IMR-90 (cell line): ENCODE measurements around the gene ZBTB40. TPM values are rescaled to one million over a fixed set of nuclear protein-coding genes. Genes with fewer than 3 reads are reported as not detected.

Experiments
- ATAC-seq: fragments of 200-7000 bp; cut with Tn5 transposase; 2 replicates; pipeline ENCODE4 v1.9.1; 2020; ENCODE audit warnings: low read depth, mild to moderate bottlenecking, moderate library complexity
- BruUV-seq: library from RNA; stranded (reverse); fragments of 400-500 nt; replicated peaks from 2 replicates; lab custom pipeline; 2021; lab: Mats Ljungman, UMichigan
- CTCF ChIA-PET: fragments of 300-600 bp; formaldehyde crosslinking; extraction: SDS; loops from one replicate; lab custom pipeline; 2021; ENCODE audit warnings: antibody characterized with exemption; lab: Yijun Ruan, JAX
- POLR2A ChIA-PET: fragments of 300-600 bp; sonication (Branson Sonifier 250); formaldehyde crosslinking; loops from one replicate; lab custom pipeline; 2022; ENCODE audit warnings: antibody characterized with exemption; ENCODE audit not compliant: unreplicated experiment; lab: Charles Lee
- DNase-seq: peaks from one replicate; pipeline ENCODE4 v3.0.0; 2013
- H2AFZ ChIP-seq: replicated peaks from 2 replicates; pipeline ENCODE3; 2013; ENCODE audit warnings: low read length, mild to moderate bottlenecking; ENCODE audit not compliant: poor library complexity
- H2AK5ac ChIP-seq: 2 replicates; pipeline ENCODE4 v1.6.1; 2013; ENCODE audit warnings: low read depth, low read length, inconsistent platforms
- H2AK9ac ChIP-seq: replicated peaks from 2 replicates; pipeline ENCODE3; 2013; ENCODE audit warnings: mild to moderate bottlenecking, low read depth, low read length, moderate library complexity; ENCODE audit not compliant: poor library complexity
- H2BK120ac ChIP-seq: 2 replicates; pipeline ENCODE4 v1.6.1; 2013; ENCODE audit warnings: low read depth, low read length, inconsistent platforms
- H2BK15ac ChIP-seq: 3 replicates; pipeline ENCODE4 v1.6.1; 2013; ENCODE audit warnings: low read depth, low read length, inconsistent platforms
- H2BK20ac ChIP-seq: 2 replicates; pipeline ENCODE4 v1.6.1; 2013; ENCODE audit warnings: low read depth, mild to moderate bottlenecking, inconsistent platforms, low read length, moderate library complexity
- H2BK5ac ChIP-seq: 2 replicates; pipeline ENCODE4 v1.6.1; 2013; ENCODE audit warnings: mild to moderate bottlenecking, low read depth, low read length, inconsistent platforms; ENCODE audit not compliant: poor library complexity, severe bottlenecking
- H3K14ac ChIP-seq: replicated peaks from 2 replicates; pipeline ENCODE4 v1.6.1; 2013; ENCODE audit warnings: low read depth, low read length, inconsistent platforms
- H3K18ac ChIP-seq: 2 replicates; pipeline ENCODE4 v1.6.1; 2013; ENCODE audit warnings: low read depth, low read length, control low read depth
- H3K23ac ChIP-seq: 2 replicates; pipeline ENCODE4 v1.6.1; 2013; ENCODE audit warnings: low read depth, low read length, inconsistent platforms
- H3K27ac ChIP-seq: 2 replicates; pipeline ENCODE4 v1.5.1; 2013; ENCODE audit warnings: mild to moderate bottlenecking, control low read depth, low read length; ENCODE audit not compliant: insufficient read depth
- H3K27me3 ChIP-seq: 2 replicates; pipeline ENCODE4 v1.6.1; 2013; ENCODE audit warnings: low read length; ENCODE audit not compliant: control insufficient read depth, insufficient read depth
- H3K36me3 ChIP-seq: 2 replicates; pipeline ENCODE4 v1.6.1; 2013; ENCODE audit warnings: low read length, mixed read lengths; ENCODE audit not compliant: control insufficient read depth, insufficient read depth
- H3K4ac ChIP-seq: 2 replicates; pipeline ENCODE4 v1.6.1; 2013; ENCODE audit warnings: low read depth, low read length, inconsistent platforms
- H3K4me1 ChIP-seq: 2 replicates; pipeline ENCODE4 v1.6.1; 2013; ENCODE audit warnings: low read length, mixed read lengths; ENCODE audit not compliant: control insufficient read depth, insufficient read depth
- H3K4me2 ChIP-seq: 2 replicates; pipeline ENCODE4 v1.6.1; 2013; ENCODE audit warnings: low read depth, mild to moderate bottlenecking, control low read depth, low read length, moderate library complexity
- H3K4me3 ChIP-seq: 2 replicates; pipeline ENCODE4 v1.5.1; 2013; ENCODE audit warnings: low read depth, mild to moderate bottlenecking, control low read depth, low read length, moderate library complexity; ENCODE audit not compliant: insufficient read depth
- H3K56ac ChIP-seq: 2 replicates; pipeline ENCODE4 v1.6.1; 2013; ENCODE audit warnings: low read length, inconsistent platforms; ENCODE audit not compliant: insufficient read depth; ENCODE audit errors: extremely low read depth
- H3K79me1 ChIP-seq, 2 experiments: 2 replicates each; pipeline ENCODE4 v1.6.1; 2013; ENCODE audit warnings: low read length in 2 of 2, inconsistent platforms in 1 of 2, low read depth in 1 of 2
- H3K9ac ChIP-seq: 2 replicates; pipeline ENCODE4 v1.6.1; 2013; ENCODE audit warnings: low read depth, low read length, control low read depth
- H3K9me1 ChIP-seq: 2 replicates; pipeline ENCODE4 v1.6.1; 2013; ENCODE audit warnings: low read length, inconsistent platforms; ENCODE audit not compliant: insufficient read depth
- H3K9me3 ChIP-seq: 2 replicates; pipeline ENCODE4 v1.6.1; 2013; ENCODE audit warnings: low read length; ENCODE audit not compliant: control insufficient read depth, insufficient read depth
- H4K20me1 ChIP-seq: 2 replicates; pipeline ENCODE4 v1.6.1; 2013; ENCODE audit warnings: low read length, inconsistent platforms; ENCODE audit not compliant: insufficient read depth
- H4K5ac ChIP-seq: 2 replicates; pipeline ENCODE4 v1.6.1; 2013; ENCODE audit warnings: mild to moderate bottlenecking, low read depth, low read length, control low read depth
- H4K8ac ChIP-seq, 2 experiments: 2 replicates each; pipeline ENCODE4 v1.6.1; 2013; ENCODE audit warnings: low read depth in 2 of 2, low read length in 2 of 2, control low read depth in 1 of 2, inconsistent platforms in 1 of 2
- H4K91ac ChIP-seq: 2 replicates; pipeline ENCODE4 v1.6.1; 2013; ENCODE audit warnings: low read depth, low read length, inconsistent platforms; ENCODE audit not compliant: insufficient read depth
- BHLHE40 ChIP-seq: fragments of 150-350 bp; IDR thresholded peaks from 2 replicates; pipeline ENCODE4 v1.6.1; 2016; ENCODE audit warnings: mild to moderate bottlenecking, low read depth, low read length
- CEBPB ChIP-seq: IDR thresholded peaks from 2 replicates; pipeline ENCODE4 v1.6.1; 2012; ENCODE audit warnings: low read depth, low read length, improper control_type of control experiment
- MAFK ChIP-seq: IDR thresholded peaks from 2 replicates; pipeline ENCODE4 v1.6.1; 2012; ENCODE audit warnings: low read depth, low read length, improper control_type of control experiment
- NFE2L2 ChIP-seq: fragments of 150-350 bp; IDR thresholded peaks from 2 replicates; pipeline ENCODE4 v1.6.1; 2016; ENCODE audit warnings: low read depth, mild to moderate bottlenecking, low read length
- WGBS, 2 experiments: methylation state at CpG; one replicate each; pipeline versions ENCODE4 v1.1.5 to v1.1.7; 2013; ENCODE audit warnings: missing lambda C conversion rate in 2 of 2; ENCODE audit not compliant: insufficient read length in 1 of 2; ENCODE audit errors: extremely low coverage in 2 of 2; 5-methylcytosine and 5-hydroxymethylcytosine counted together
- dilution Hi-C: fragments of 300-500 bp; cut with HindIII; formaldehyde crosslinking; loops from one replicate; pipeline ENCODE4 v1.14.3; 2018; ENCODE audit warnings: low sequenced_read_pairs; ENCODE audit not compliant: unreplicated experiment
- in situ Hi-C: fragments of 300-500 bp; cut with MboI; formaldehyde crosslinking; loops from 3 replicates; pipeline ENCODE4 v1.14.3; 2019; ENCODE audit warnings: low sequenced_read_pairs, inconsistent platforms, mixed read lengths
- intact Hi-C: fragments of 100-400 bp; cut with micrococcal nuclease; formaldehyde crosslinking; loops from 2 replicates; pipeline ENCODE4 v1.10.0; 2022
- polyA plus RNA-seq, 3 experiments: library from polyadenylated mRNA; depleted of rRNA; stranded (reverse); fragments of >200 nt; gene quantifications; 2 replicates each; pipeline ENCODE4 v1.2.3, GENCODE V29; 2012; ENCODE audit warnings: low replicate concordance in 1 of 3
- total RNA-seq: library from RNA; depleted of rRNA; stranded (reverse); fragments of >200 nt; gene quantifications from 2 replicates; pipeline ENCODE4 v1.2.3, GENCODE V29; 2012
- TF ChIP-seq, protein P1 (sequence below): fragments of 150-350 bp; IDR thresholded peaks from 2 replicates; pipeline ENCODE4 v1.6.1; 2017; ENCODE audit warnings: mild to moderate bottlenecking, antibody characterized with exemption, low read length, low read depth

The ZBTB40 gene
- total and polyA plus RNA-seq, 2 of the 4 experiments (the other 2 are of a cell fraction), result 6.0 to 9.7 TPM

DNA sequence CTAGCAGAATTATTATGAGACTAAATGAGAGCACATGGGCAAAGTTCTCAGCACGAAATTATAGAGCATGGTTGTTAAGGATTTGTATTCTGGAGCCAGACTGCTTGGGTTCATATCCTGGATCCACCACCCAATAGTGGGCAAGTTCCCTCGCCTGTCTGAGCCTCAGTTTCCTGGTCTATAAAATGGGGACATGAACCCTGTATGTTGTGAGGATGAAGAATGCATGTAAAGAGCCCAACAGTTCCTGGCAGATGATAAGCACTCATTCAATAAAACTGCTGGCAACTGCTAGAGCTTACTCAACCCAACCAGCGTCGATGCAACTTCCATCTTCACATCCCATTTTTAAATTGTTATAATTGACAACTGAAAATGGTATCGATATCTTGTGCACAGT is 47.2 kb upstream of the ZBTB40 start:
- ChIA-PET CTCF (no interaction called here), POLR2A (no interaction called here)
- Histone ChIP-seq H4K91ac (no peak overlapping the region), H3K56ac (no peak overlapping the region), H4K5ac (no peak overlapping the region), H3K79me1 (no peaks in the 10 kb centered on the region), H3K14ac (no peak overlapping the region), H3K27ac (no peak overlapping the region), H4K20me1 (no peaks in the 10 kb centered on the region), H2AK5ac (no peak overlapping the region), H2AK9ac (no peak overlapping the region), H3K18ac (no peak overlapping the region), H2BK120ac (no peak overlapping the region), H3K9ac (no peak overlapping the region), H3K27me3 (peaks cover 70% of the 10 kb centered on the region), H3K4me3 (no peak overlapping the region), H3K9me1 (no peaks in the 10 kb centered on the region), H2BK20ac (no peak overlapping the region), H3K23ac (no peak overlapping the region), H3K4me1 (peaks cover 3% of the 10 kb centered on the region; the same call in 1 of the 2 replicates), H2BK15ac (no peak overlapping the region), H3K4me2 (no peak overlapping the region), H2BK5ac (no peak overlapping the region), H4K8ac (no peak overlapping the region), H3K9me3 (no peaks in the 10 kb centered on the region), H2AFZ (no peak overlapping the region), H3K4ac (no peak overlapping the region), H3K36me3 (no peaks in the 10 kb centered on the region)
- no peak for DNase-seq
- dilution Hi-C loops, result no loop called here
- in situ Hi-C loops, result no loop called here
- no CpG with 5 or more reads among the region's 5 CpGs for WGBS, 2 experiments
- TF ChIP-seq, protein P1, sequence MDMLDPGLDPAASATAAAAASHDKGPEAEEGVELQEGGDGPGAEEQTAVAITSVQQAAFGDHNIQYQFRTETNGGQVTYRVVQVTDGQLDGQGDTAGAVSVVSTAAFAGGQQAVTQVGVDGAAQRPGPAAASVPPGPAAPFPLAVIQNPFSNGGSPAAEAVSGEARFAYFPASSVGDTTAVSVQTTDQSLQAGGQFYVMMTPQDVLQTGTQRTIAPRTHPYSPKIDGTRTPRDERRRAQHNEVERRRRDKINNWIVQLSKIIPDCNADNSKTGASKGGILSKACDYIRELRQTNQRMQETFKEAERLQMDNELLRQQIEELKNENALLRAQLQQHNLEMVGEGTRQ, result no peak
- TF ChIP-seq CEBPB (no peak), MAFK (no peak), NFE2L2 (no peak), BHLHE40 (no peak)
- intact Hi-C loops, result no loop called here
- no peak for ATAC-seq
- BruUV-seq, result no TSS peak
